ENCODE results near the gene EXOC2. TPM values are rescaled to one million over a fixed set of nuclear protein-coding genes. Genes with fewer than 3 reads are reported as not detected.

The EXOC2 gene
- total RNA-seq, 1 experiment from 2014 or later: 45.7 TPM

- no peaks in the 10 kb centered on the region for H3K27me3 Mint-ChIP-seq (ENCODE audit: low read depth)
- peaks cover 12% of the 10 kb centered on the region for H3K9me3 Mint-ChIP-seq
- TF ChIP-seq E2F1 (CRISPR knock-in tag; IDR thresholded peaks at IDR 0.05): no peak
- H3K4me1 Mint-ChIP-seq: peaks cover 51% of the 10 kb centered on the region
- peaks cover 22% of the 10 kb centered on the region for H3K36me3 Mint-ChIP-seq
- DNase-seq (ENCODE audit: low spot score) (no peak), ATAC-seq (peak; percentile 88)
- peak overlapping the region; percentile 47 for H3K27ac Mint-ChIP-seq
- ChIA-PET CTCF (no interaction called here), POLR2A (no interaction called here)
- H3K4me3 Mint-ChIP-seq: no peak overlapping the region
These were observed 51.5 kb downstream of the EXOC2 start for GRCh38 chr6:641225-641985.

GRCh38 chr6:636488-636887 lies 56.5 kb downstream of the EXOC2 start:
- no peak for TF ChIP-seq CBFB (CRISPR knock-in tag; IDR thresholded peaks at IDR 0.05; ENCODE audit: low read depth)
- TF ChIP-seq NR2C2 (CRISPR knock-in tag; IDR thresholded peaks at IDR 0.05): no peak
- no peak for TF ChIP-seq IRF1 (CRISPR knock-in tag; IDR thresholded peaks at IDR 0.05)
- no peak for TF ChIP-seq SP1 (CRISPR knock-in tag; conservative IDR thresholded peaks at IDR 0.05)
- TF ChIP-seq ZBTB43 (CRISPR knock-in tag; IDR thresholded peaks at IDR 0.05): no peak
- no peak for TF ChIP-seq SMAD3 (CRISPR knock-in tag; IDR thresholded peaks at IDR 0.05; ENCODE audit: borderline replicate concordance)
- no peak for TF ChIP-seq MXD4 (CRISPR knock-in tag; IDR thresholded peaks at IDR 0.05; ENCODE audit: borderline replicate concordance)
- TF ChIP-seq ZNF138 (CRISPR knock-in tag; conservative IDR thresholded peaks at IDR 0.05): no peak
- TF ChIP-seq ZNF121 (CRISPR knock-in tag; IDR thresholded peaks at IDR 0.05): no peak
- TF ChIP-seq FOXK1 (CRISPR knock-in tag; IDR thresholded peaks at IDR 0.05): no peak
- TF ChIP-seq ZNF416 (CRISPR knock-in tag; IDR thresholded peaks at IDR 0.05): no peak
- no peak for TF ChIP-seq ZMAT4 (CRISPR knock-in tag; IDR thresholded peaks at IDR 0.05)
- no peak for TF ChIP-seq STAT6 (CRISPR knock-in tag; conservative IDR thresholded peaks at IDR 0.05; ENCODE audit: low read depth)
- TF ChIP-seq PRRX2 (CRISPR knock-in tag; IDR thresholded peaks at IDR 0.05): no peak
- no peak for TF ChIP-seq NR1H2 (CRISPR knock-in tag; IDR thresholded peaks at IDR 0.05)
- no peak for TF ChIP-seq E2F4 (CRISPR knock-in tag; IDR thresholded peaks at IDR 0.05; ENCODE audit: borderline replicate concordance, low read depth)
- no peak for TF ChIP-seq ATF1 (CRISPR knock-in tag; IDR thresholded peaks at IDR 0.05)
- no peak for TF ChIP-seq CDX4 (CRISPR knock-in tag; IDR thresholded peaks at IDR 0.05; ENCODE audit: borderline replicate concordance)
- no peak for TF ChIP-seq ZNF232 (CRISPR knock-in tag; IDR thresholded peaks at IDR 0.05)
- no peak for TF ChIP-seq TEAD4 (CRISPR knock-in tag; IDR thresholded peaks at IDR 0.05)
- ChIA-PET POLR2A (no interaction called here), CTCF (interaction anchor here (1.9 kb wide), 1 partner anchor 85 kb away, joined by 4 read pairs; no protein-coding TSS in a partner anchor)
- H3K4me1 Mint-ChIP-seq: peaks cover 28% of the 10 kb centered on the region
- H3K27me3 Mint-ChIP-seq (ENCODE audit: low read depth): no peaks in the 10 kb centered on the region
- H3K27ac Mint-ChIP-seq: no peak overlapping the region
- no peak for DNase-seq (ENCODE audit: low spot score)
- H3K36me3 Mint-ChIP-seq: peaks cover 29% of the 10 kb centered on the region
- no peak for ATAC-seq
- H3K9me3 Mint-ChIP-seq: peaks cover 3% of the 10 kb centered on the region
- H3K4me3 Mint-ChIP-seq: no peak overlapping the region

Data from WTC11 (cell line).